ENCODE measurements around the gene GNB1.

The GNB1 gene

GRCh38 chr1:1833916-1834325, 57.0 kb downstream of the GNB1 start:
- no peak for DNase-seq (ENCODE audit: low spot score)
- no peak for TF ChIP-seq CTCF (IDR thresholded peaks at IDR 0.05; ENCODE audit: borderline replicate concordance, control extremely low read depth, extremely low read depth, insufficient read depth, missing control alignments)
- in situ Hi-C loops (cut with MboI; ENCODE audit: low sequenced_read_pairs, unreplicated experiment), result no loop called here

- TF ChIP-seq CTCF (IDR thresholded peaks at IDR 0.05; ENCODE audit: borderline replicate concordance, control extremely low read depth, extremely low read depth, insufficient read depth, missing control alignments), result no peak
- in situ Hi-C loops (cut with MboI; ENCODE audit: low sequenced_read_pairs, unreplicated experiment), result no loop called here
- DNase-seq (ENCODE audit: low spot score), result no peak
Observed at GRCh38 chr1:1833456-1833855, 57.4 kb downstream of the GNB1 start.

GRCh38 chr1:1832820-1833219, 58.1 kb downstream of the GNB1 start:
- no peak for TF ChIP-seq CTCF (IDR thresholded peaks at IDR 0.05; ENCODE audit: borderline replicate concordance, control extremely low read depth, extremely low read depth, insufficient read depth, missing control alignments)
- in situ Hi-C loops (cut with MboI; ENCODE audit: low sequenced_read_pairs, unreplicated experiment), result no loop called here
- no peak for DNase-seq (ENCODE audit: low spot score)

- DNase-seq (ENCODE audit: low spot score), result no peak
- no peak for TF ChIP-seq CTCF (IDR thresholded peaks at IDR 0.05; ENCODE audit: borderline replicate concordance, control extremely low read depth, extremely low read depth, insufficient read depth, missing control alignments)
- in situ Hi-C loops (cut with MboI; ENCODE audit: low sequenced_read_pairs, unreplicated experiment), result no loop called here
Observed at GRCh38 chr1:1832166-1832565, 58.7 kb downstream of the GNB1 start.

- in situ Hi-C loops (cut with MboI; ENCODE audit: low sequenced_read_pairs, unreplicated experiment), result no loop called here
- no peak for TF ChIP-seq CTCF (IDR thresholded peaks at IDR 0.05; ENCODE audit: borderline replicate concordance, control extremely low read depth, extremely low read depth, insufficient read depth, missing control alignments)
Observed at GRCh38 chr1:1827089-1827848, 63.6 kb downstream of the GNB1 start.

GRCh38 chr1:1826356-1827088, 64.4 kb downstream of the GNB1 start:
- in situ Hi-C loops (cut with MboI; ENCODE audit: low sequenced_read_pairs, unreplicated experiment), result no loop called here
- no peak for DNase-seq (ENCODE audit: low spot score)
- no peak for TF ChIP-seq CTCF (IDR thresholded peaks at IDR 0.05; ENCODE audit: borderline replicate concordance, control extremely low read depth, extremely low read depth, insufficient read depth, missing control alignments)

More at GRCh38 chr1:1827089-1827848, 63.6 kb downstream of the GNB1 start:
- DNase-seq (ENCODE audit: low spot score), result no peak
